Measurements from ENCODE around the gene FBXO46.

The FBXO46 gene

DNA sequence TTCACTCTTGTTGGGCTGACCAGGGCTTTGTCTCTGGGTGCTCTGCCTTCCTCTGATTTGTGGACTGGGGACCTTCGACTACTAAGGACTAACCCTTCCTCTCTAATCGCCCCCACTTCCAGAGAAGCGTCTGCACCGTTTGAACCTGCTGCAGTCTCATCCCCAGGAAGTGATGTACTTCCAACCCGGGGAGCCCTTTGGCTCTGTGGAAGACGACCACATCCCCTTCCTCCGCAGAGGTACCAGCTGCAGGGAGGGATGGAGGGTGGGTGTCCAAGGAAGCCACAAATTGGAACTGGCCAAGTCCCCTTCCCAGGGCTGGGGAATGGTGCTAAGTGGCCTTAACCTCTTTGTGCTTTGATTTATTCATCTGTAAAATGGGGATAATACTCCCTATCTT, 29.0 kb downstream of the FBXO46 start:
- TF ChIP-seq, protein P1, sequence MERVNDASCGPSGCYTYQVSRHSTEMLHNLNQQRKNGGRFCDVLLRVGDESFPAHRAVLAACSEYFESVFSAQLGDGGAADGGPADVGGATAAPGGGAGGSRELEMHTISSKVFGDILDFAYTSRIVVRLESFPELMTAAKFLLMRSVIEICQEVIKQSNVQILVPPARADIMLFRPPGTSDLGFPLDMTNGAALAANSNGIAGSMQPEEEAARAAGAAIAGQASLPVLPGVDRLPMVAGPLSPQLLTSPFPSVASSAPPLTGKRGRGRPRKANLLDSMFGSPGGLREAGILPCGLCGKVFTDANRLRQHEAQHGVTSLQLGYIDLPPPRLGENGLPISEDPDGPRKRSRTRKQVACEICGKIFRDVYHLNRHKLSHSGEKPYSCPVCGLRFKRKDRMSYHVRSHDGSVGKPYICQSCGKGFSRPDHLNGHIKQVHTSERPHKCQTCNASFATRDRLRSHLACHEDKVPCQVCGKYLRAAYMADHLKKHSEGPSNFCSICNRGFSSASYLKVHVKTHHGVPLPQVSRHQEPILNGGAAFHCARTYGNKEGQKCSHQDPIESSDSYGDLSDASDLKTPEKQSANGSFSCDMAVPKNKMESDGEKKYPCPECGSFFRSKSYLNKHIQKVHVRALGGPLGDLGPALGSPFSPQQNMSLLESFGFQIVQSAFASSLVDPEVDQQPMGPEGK (CRISPR knock-in tag; IDR thresholded peaks at IDR 0.05; ENCODE audit: borderline replicate concordance), result no peak
- TF ChIP-seq ZFP30 (CRISPR knock-in tag; IDR thresholded peaks at IDR 0.05) (no peak), PPARA (CRISPR knock-in tag; IDR thresholded peaks at IDR 0.05; ENCODE audit: borderline replicate concordance) (no peak), ESRRG (CRISPR knock-in tag; IDR thresholded peaks at IDR 0.05) (no peak), RARB (CRISPR knock-in tag; IDR thresholded peaks at IDR 0.05) (no peak), ZFP3 (CRISPR knock-in tag; IDR thresholded peaks at IDR 0.05) (no peak), ARNTL (CRISPR knock-in tag; IDR thresholded peaks at IDR 0.05; ENCODE audit: borderline replicate concordance, low read depth) (no peak), TCF4 (CRISPR knock-in tag; IDR thresholded peaks at IDR 0.05; ENCODE audit: borderline replicate concordance) (no peak), ZNF70 (CRISPR knock-in tag; IDR thresholded peaks at IDR 0.05) (no peak), CSDC2 (CRISPR knock-in tag; IDR thresholded peaks at IDR 0.05) (no peak)
- TF ChIP-seq, protein P2, sequence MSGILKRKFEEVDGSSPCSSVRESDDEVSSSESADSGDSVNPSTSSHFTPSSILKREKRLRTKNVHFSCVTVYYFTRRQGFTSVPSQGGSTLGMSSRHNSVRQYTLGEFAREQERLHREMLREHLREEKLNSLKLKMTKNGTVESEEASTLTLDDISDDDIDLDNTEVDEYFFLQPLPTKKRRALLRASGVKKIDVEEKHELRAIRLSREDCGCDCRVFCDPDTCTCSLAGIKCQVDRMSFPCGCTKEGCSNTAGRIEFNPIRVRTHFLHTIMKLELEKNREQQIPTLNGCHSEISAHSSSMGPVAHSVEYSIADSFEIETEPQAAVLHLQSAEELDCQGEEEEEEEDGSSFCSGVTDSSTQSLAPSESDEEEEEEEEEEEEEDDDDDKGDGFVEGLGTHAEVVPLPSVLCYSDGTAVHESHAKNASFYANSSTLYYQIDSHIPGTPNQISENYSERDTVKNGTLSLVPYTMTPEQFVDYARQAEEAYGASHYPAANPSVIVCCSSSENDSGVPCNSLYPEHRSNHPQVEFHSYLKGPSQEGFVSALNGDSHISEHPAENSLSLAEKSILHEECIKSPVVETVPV (CRISPR knock-in tag; IDR thresholded peaks at IDR 0.05), result no peak
- TF ChIP-seq, protein P3, sequence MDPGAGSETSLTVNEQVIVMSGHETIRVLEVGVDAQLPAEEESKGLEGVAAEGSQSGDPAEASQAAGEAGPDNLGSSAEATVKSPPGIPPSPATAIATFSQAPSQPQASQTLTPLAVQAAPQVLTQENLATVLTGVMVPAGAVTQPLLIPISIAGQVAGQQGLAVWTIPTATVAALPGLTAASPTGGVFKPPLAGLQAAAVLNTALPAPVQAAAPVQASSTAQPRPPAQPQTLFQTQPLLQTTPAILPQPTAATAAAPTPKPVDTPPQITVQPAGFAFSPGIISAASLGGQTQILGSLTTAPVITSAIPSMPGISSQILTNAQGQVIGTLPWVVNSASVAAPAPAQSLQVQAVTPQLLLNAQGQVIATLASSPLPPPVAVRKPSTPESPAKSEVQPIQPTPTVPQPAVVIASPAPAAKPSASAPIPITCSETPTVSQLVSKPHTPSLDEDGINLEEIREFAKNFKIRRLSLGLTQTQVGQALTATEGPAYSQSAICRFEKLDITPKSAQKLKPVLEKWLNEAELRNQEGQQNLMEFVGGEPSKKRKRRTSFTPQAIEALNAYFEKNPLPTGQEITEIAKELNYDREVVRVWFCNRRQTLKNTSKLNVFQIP (CRISPR knock-in tag; IDR thresholded peaks at IDR 0.05; ENCODE audit: borderline replicate concordance, low read depth), result no peak
- TF ChIP-seq, protein P4, sequence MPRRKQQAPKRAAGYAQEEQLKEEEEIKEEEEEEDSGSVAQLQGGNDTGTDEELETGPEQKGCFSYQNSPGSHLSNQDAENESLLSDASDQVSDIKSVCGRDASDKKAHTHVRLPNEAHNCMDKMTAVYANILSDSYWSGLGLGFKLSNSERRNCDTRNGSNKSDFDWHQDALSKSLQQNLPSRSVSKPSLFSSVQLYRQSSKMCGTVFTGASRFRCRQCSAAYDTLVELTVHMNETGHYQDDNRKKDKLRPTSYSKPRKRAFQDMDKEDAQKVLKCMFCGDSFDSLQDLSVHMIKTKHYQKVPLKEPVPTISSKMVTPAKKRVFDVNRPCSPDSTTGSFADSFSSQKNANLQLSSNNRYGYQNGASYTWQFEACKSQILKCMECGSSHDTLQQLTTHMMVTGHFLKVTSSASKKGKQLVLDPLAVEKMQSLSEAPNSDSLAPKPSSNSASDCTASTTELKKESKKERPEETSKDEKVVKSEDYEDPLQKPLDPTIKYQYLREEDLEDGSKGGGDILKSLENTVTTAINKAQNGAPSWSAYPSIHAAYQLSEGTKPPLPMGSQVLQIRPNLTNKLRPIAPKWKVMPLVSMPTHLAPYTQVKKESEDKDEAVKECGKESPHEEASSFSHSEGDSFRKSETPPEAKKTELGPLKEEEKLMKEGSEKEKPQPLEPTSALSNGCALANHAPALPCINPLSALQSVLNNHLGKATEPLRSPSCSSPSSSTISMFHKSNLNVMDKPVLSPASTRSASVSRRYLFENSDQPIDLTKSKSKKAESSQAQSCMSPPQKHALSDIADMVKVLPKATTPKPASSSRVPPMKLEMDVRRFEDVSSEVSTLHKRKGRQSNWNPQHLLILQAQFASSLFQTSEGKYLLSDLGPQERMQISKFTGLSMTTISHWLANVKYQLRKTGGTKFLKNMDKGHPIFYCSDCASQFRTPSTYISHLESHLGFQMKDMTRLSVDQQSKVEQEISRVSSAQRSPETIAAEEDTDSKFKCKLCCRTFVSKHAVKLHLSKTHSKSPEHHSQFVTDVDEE (CRISPR knock-in tag; IDR thresholded peaks at IDR 0.05), result no peak
- TF ChIP-seq, protein P5, sequence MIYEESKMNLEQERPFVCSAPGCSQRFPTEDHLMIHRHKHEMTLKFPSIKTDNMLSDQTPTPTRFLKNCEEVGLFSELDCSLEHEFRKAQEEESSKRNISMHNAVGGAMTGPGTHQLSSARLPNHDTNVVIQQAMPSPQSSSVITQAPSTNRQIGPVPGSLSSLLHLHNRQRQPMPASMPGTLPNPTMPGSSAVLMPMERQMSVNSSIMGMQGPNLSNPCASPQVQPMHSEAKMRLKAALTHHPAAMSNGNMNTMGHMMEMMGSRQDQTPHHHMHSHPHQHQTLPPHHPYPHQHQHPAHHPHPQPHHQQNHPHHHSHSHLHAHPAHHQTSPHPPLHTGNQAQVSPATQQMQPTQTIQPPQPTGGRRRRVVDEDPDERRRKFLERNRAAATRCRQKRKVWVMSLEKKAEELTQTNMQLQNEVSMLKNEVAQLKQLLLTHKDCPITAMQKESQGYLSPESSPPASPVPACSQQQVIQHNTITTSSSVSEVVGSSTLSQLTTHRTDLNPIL (CRISPR knock-in tag; IDR thresholded peaks at IDR 0.05; ENCODE audit: low read depth), result no peak
- ATAC-seq, result no peak

DNA sequence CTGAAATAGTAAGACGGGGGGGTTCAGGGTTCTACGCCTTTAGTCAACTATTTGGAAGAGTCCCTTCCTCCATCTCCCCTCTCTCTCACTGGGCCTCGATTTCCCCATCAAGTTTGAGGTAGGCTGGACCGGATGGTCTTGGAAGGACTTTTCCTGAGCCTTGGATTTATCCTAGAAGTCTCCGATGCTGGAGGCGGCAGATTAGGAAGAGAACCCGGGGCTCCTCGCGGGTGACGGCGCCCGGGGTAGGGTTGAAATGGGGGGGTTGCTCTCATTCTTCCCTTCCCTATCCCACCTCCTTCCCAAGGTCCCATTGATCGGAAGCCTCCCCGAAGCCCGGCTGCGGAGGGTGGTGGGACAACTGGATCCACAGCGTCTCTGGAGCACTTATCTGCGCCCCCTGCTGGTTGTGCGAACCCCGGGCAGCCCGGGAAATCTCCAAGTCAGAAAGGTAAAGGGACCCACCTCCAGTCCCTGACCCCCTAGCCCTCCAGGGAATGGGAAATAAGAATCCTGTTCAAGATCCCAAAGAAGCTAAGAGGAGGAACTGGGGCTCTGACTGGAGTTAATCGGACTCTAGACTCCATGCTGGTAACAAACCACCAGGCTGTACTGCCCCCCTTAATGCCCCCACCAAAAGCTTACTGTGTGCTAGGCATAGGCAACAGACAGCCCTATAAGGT, 37.4 kb downstream of the FBXO46 start:
- peak; percentile 39 for ATAC-seq

More for the DNA sequence above, 37.4 kb downstream of the FBXO46 start:
- TF ChIP-seq ZNF70 (CRISPR knock-in tag; IDR thresholded peaks at IDR 0.05) (no peak), ZNF565 (CRISPR knock-in tag; conservative IDR thresholded peaks at IDR 0.05; ENCODE audit: low read depth) (no peak)
- TF ChIP-seq, protein P5 (CRISPR knock-in tag; IDR thresholded peaks at IDR 0.05; ENCODE audit: low read depth), result no peak
- TF ChIP-seq, protein P4 (CRISPR knock-in tag; IDR thresholded peaks at IDR 0.05), result no peak

Data from SK-N-SH treated with all-trans-retinoic acid at 6 μM for 48 hours (cell line).